Prostate gland (tissue), 2 donors: ENCODE results near the gene TSC22D2.

Experiments used
- CTCF ChIP-seq, 4 experiments: fragments of 200-600 bp in 2 of 4; fragments of 450-650 bp in 2 of 4; sonication (generic) in 2 of 4; IDR thresholded peaks; 1 replicate in 3 of 4; 2 replicates in 1 of 4; pipeline ENCODE4 v1.5.1; 2016 to 2019; ENCODE audit warnings: antibody characterized with exemption in 4 of 4, mild to moderate bottlenecking in 2 of 4, moderate library complexity in 2 of 4
- POLR2A ChIP-seq: fragments of 450-650 bp; IDR thresholded peaks from one replicate; pipeline ENCODE4 v1.6.1; 2016; ENCODE audit warnings: antibody characterized with exemption, mild to moderate bottlenecking
- POLR2AphosphoS5 ChIP-seq: sonication (generic); formaldehyde crosslinking; IDR thresholded peaks from one replicate; pipeline ENCODE4 v1.6.1; 2017; ENCODE audit warnings: antibody characterized with exemption

GRCh38 chr3:150447084-150447483 is 39.0 kb downstream of the TSC22D2 start:
- TF ChIP-seq CTCF (IDR thresholded peaks at IDR 0.05) (no peak), POLR2A (no peak), POLR2AphosphoS5 (no peak)
